ENCODE measurements around the gene SH3RF3.

Gene SH3RF3

DNA sequence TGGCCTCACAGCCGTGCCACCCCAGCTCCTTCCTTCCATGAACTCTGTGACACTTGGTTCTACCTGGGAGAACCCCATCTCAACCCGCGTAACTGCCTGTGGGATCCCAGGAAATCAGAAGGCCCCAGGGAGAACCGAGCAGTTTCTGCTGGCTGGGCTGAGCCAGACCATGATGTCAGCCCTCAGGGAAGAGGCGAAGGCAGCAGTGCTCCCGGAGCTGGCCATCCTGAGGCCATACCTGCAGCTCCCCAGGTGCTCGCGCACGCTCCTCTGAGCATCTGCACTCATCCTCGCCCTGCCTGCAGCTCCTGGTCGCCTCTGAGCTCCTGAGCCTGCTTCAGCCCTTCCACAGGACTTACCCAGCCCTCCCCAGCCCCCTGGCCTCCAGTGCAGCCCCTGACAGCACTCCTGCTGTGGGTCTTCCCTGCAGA lies 298.7 kb downstream of the SH3RF3 start:
- no peak overlapping the region for H3K14ac ChIP-seq (ENCODE audit: low read length)
- no peak overlapping the region for H3K27ac ChIP-seq (ENCODE audit: low read depth, low read length)
- peak; percentile 86 to 91 for DNase-seq
- no peaks in the 10 kb centered on the region for H3K79me2 ChIP-seq (ENCODE audit: control insufficient read depth, insufficient read depth, low read length, poor library complexity)
- H3K23ac ChIP-seq (ENCODE audit: low read length): no peak overlapping the region
- H2BK120ac ChIP-seq (ENCODE audit: insufficient read depth, low read length, poor library complexity): no peak overlapping the region
- no peak overlapping the region for H4K12ac ChIP-seq (ENCODE audit: low read depth, low read length)
- H3K36me3 ChIP-seq (ENCODE audit: control insufficient read depth in 1 of 2, insufficient read depth in 2 of 2, low read length in 2 of 2): no peaks in the 10 kb centered on the region
- no peak overlapping the region for H3K4me2 ChIP-seq (ENCODE audit: low read length)
- peaks cover 2% of the 10 kb centered on the region for H3K9me3 ChIP-seq (ENCODE audit: insufficient read depth, low read depth, low read length)
- no peak overlapping the region for H3K4ac ChIP-seq (ENCODE audit: low read depth, low read length)
- H3K27me3 ChIP-seq (ENCODE audit: insufficient read depth, low read length): no peaks in the 10 kb centered on the region
- no peak overlapping the region for H2BK12ac ChIP-seq (ENCODE audit: low read length)
- H2AFZ ChIP-seq (ENCODE audit: insufficient read depth, low read length, poor library complexity): no peak overlapping the region
- no peak overlapping the region for H3K4me3 ChIP-seq (ENCODE audit: low read depth, low read length)
- no peak overlapping the region for H2BK5ac ChIP-seq (ENCODE audit: low read depth, low read length, poor library complexity)
- H3K9ac ChIP-seq (ENCODE audit: low read length): no peak overlapping the region
- no peaks in the 10 kb centered on the region for H3K4me1 ChIP-seq (ENCODE audit: control insufficient read depth in 1 of 2, insufficient read depth in 2 of 2, low read length in 2 of 2)
- H3K79me1 ChIP-seq (ENCODE audit: low read length): no peaks in the 10 kb centered on the region
- no peak overlapping the region for H2AK5ac ChIP-seq (ENCODE audit: low read length)
- H4K91ac ChIP-seq (ENCODE audit: low read depth, low read length): no peak overlapping the region
- WGBS (ENCODE audit: extremely low coverage, insufficient coverage, insufficient read length): no CpG with 5 or more reads among the region's 11 CpGs
- no peak overlapping the region for H4K8ac ChIP-seq (ENCODE audit: low read depth, low read length)
- H3K18ac ChIP-seq (ENCODE audit: low read length): no peak overlapping the region

- Histone ChIP-seq H3K9ac (ENCODE audit: low read length) (no peak overlapping the region), H3K14ac (ENCODE audit: low read length) (no peak overlapping the region), H3K4me1 (ENCODE audit: control insufficient read depth in 1 of 2, insufficient read depth in 2 of 2, low read length in 2 of 2) (no peaks in the 10 kb centered on the region), H2AK5ac (ENCODE audit: low read length) (no peak overlapping the region), H3K18ac (ENCODE audit: low read length) (no peak overlapping the region), H4K91ac (ENCODE audit: low read depth, low read length) (no peak overlapping the region), H2AFZ (ENCODE audit: insufficient read depth, low read length, poor library complexity) (no peak overlapping the region), H2BK5ac (ENCODE audit: low read depth, low read length, poor library complexity) (no peak overlapping the region), H3K4me3 (ENCODE audit: low read depth, low read length) (no peak overlapping the region), H3K4ac (ENCODE audit: low read depth, low read length) (no peak overlapping the region), H3K27ac (ENCODE audit: low read depth, low read length) (no peak overlapping the region), H3K79me1 (ENCODE audit: low read length) (no peaks in the 10 kb centered on the region), H4K12ac (ENCODE audit: low read depth, low read length) (no peak overlapping the region), H4K8ac (ENCODE audit: low read depth, low read length) (no peak overlapping the region), H3K23ac (ENCODE audit: low read length) (no peak overlapping the region), H2BK120ac (ENCODE audit: insufficient read depth, low read length, poor library complexity) (no peak overlapping the region), H3K27me3 (ENCODE audit: insufficient read depth, low read length) (no peaks in the 10 kb centered on the region), H3K4me2 (ENCODE audit: low read length) (no peak overlapping the region), H3K9me3 (ENCODE audit: insufficient read depth, low read depth, low read length) (peaks cover 4% of the 10 kb centered on the region), H2BK12ac (ENCODE audit: low read length) (no peak overlapping the region), H3K36me3 (ENCODE audit: control insufficient read depth in 1 of 2, insufficient read depth in 2 of 2, low read length in 2 of 2) (no peaks in the 10 kb centered on the region), H3K79me2 (ENCODE audit: control insufficient read depth, insufficient read depth, low read length, poor library complexity) (no peaks in the 10 kb centered on the region)
- no peak for DNase-seq
- WGBS (ENCODE audit: extremely low coverage, insufficient coverage, insufficient read length): no CpG with 5 or more reads among the region's 12 CpGs
Measured at GRCh38 chr2:109428281-109428680, 299.3 kb downstream of the SH3RF3 start.

GRCh38 chr2:109428841-109429566 lies 300.0 kb downstream of the SH3RF3 start:
- H3K23ac ChIP-seq (ENCODE audit: low read length): no peak overlapping the region
- H2AFZ ChIP-seq (ENCODE audit: insufficient read depth, low read length, poor library complexity): no peak overlapping the region
- H3K4me2 ChIP-seq (ENCODE audit: low read length): no peak overlapping the region
- no peak overlapping the region for H4K91ac ChIP-seq (ENCODE audit: low read depth, low read length)
- no CpG with 5 or more reads among the region's 19 CpGs for WGBS (ENCODE audit: extremely low coverage, insufficient coverage, insufficient read length)
- H3K79me2 ChIP-seq (ENCODE audit: control insufficient read depth, insufficient read depth, low read length, poor library complexity): no peaks in the 10 kb centered on the region
- H2BK5ac ChIP-seq (ENCODE audit: low read depth, low read length, poor library complexity): no peak overlapping the region
- no peaks in the 10 kb centered on the region for H3K27me3 ChIP-seq (ENCODE audit: insufficient read depth, low read length)
- H3K4ac ChIP-seq (ENCODE audit: low read depth, low read length): no peak overlapping the region
- H2BK120ac ChIP-seq (ENCODE audit: insufficient read depth, low read length, poor library complexity): no peak overlapping the region
- no peaks in the 10 kb centered on the region for H3K36me3 ChIP-seq (ENCODE audit: control insufficient read depth in 1 of 2, insufficient read depth in 2 of 2, low read length in 2 of 2)
- H2BK12ac ChIP-seq (ENCODE audit: low read length): no peak overlapping the region
- no peaks in the 10 kb centered on the region for H3K79me1 ChIP-seq (ENCODE audit: low read length)
- no peak overlapping the region for H3K18ac ChIP-seq (ENCODE audit: low read length)
- H3K4me3 ChIP-seq (ENCODE audit: low read depth, low read length): no peak overlapping the region
- H3K9ac ChIP-seq (ENCODE audit: low read length): no peak overlapping the region
- H3K9me3 ChIP-seq (ENCODE audit: insufficient read depth, low read depth, low read length): peaks cover 4% of the 10 kb centered on the region
- H3K14ac ChIP-seq (ENCODE audit: low read length): no peak overlapping the region
- peak in 1 of 2 donors; percentile 47 for DNase-seq
- H2AK5ac ChIP-seq (ENCODE audit: low read length): no peak overlapping the region
- H3K4me1 ChIP-seq (ENCODE audit: control insufficient read depth in 1 of 2, insufficient read depth in 2 of 2, low read length in 2 of 2): no peaks in the 10 kb centered on the region
- no peak overlapping the region for H4K8ac ChIP-seq (ENCODE audit: low read depth, low read length)
- no peak overlapping the region for H4K12ac ChIP-seq (ENCODE audit: low read depth, low read length)
- H3K27ac ChIP-seq (ENCODE audit: low read depth, low read length): no peak overlapping the region

DNA sequence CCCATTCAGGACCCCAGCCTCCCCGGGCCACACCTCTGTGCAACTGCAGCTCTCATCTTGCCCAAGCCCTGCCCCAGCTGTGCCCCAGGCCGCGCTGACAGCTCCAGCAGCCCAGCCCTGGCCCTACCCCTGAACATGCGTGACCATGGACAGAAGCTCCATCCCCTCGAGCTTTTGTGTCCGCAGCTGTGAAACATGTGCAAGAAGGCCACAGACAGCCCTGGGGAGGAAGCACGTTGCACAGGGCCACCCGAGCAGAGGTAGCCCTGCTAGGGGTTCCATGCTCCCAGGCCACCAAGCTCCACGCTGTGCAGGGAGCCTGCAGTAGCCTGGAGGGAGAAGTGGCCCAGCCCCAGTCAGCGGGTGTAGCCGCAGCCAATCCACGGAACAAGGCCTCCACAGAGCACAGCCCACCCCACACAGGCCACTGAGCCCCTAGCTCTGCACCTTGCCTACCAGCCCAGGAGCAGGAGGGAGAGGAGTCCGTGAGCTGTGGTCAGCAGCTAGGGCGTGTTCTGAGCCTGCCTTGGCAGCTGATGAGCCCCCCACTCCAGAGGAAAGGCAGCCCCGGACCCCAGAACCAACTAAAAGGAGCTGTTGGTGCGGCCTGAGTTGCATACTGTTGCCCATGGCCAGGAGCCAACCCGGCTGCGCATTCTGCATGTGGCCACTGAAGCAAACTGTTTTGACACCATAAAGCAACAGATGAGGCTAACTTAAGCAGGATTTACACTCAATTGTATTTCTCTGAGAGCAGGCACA lies 300.7 kb downstream of the SH3RF3 start:
- Histone ChIP-seq H3K4ac (ENCODE audit: low read depth, low read length) (no peak overlapping the region), H3K14ac (ENCODE audit: low read length) (no peak overlapping the region), H3K9me3 (ENCODE audit: insufficient read depth, low read depth, low read length) (peaks cover 4% of the 10 kb centered on the region), H4K91ac (ENCODE audit: low read depth, low read length) (no peak overlapping the region), H3K79me2 (ENCODE audit: control insufficient read depth, insufficient read depth, low read length, poor library complexity) (no peaks in the 10 kb centered on the region), H2AFZ (ENCODE audit: insufficient read depth, low read length, poor library complexity) (no peak overlapping the region), H3K27me3 (ENCODE audit: insufficient read depth, low read length) (no peaks in the 10 kb centered on the region), H3K36me3 (ENCODE audit: control insufficient read depth in 1 of 2, insufficient read depth in 2 of 2, low read length in 2 of 2) (no peaks in the 10 kb centered on the region), H2BK5ac (ENCODE audit: low read depth, low read length, poor library complexity) (no peak overlapping the region), H3K4me2 (ENCODE audit: low read length) (no peak overlapping the region), H2BK120ac (ENCODE audit: insufficient read depth, low read length, poor library complexity) (no peak overlapping the region), H2BK12ac (ENCODE audit: low read length) (no peak overlapping the region), H3K27ac (ENCODE audit: low read depth, low read length) (no peak overlapping the region), H3K9ac (ENCODE audit: low read length) (no peak overlapping the region), H3K4me3 (ENCODE audit: low read depth, low read length) (no peak overlapping the region), H4K12ac (ENCODE audit: low read depth, low read length) (no peak overlapping the region), H2AK5ac (ENCODE audit: low read length) (no peak overlapping the region), H3K79me1 (ENCODE audit: low read length) (no peaks in the 10 kb centered on the region), H3K18ac (ENCODE audit: low read length) (no peak overlapping the region), H3K4me1 (ENCODE audit: control insufficient read depth in 1 of 2, insufficient read depth in 2 of 2, low read length in 2 of 2) (no peaks in the 10 kb centered on the region), H3K23ac (ENCODE audit: low read length) (no peak overlapping the region), H4K8ac (ENCODE audit: low read depth, low read length) (no peak overlapping the region)
- no CpG with 5 or more reads among the region's 18 CpGs for WGBS (ENCODE audit: extremely low coverage, insufficient coverage, insufficient read length)
- DNase-seq: no peak

Data from trophoblast cell (in vitro differentiated cells and primary cell).